Neural crest cell (in vitro differentiated cells): ENCODE data around the gene ABCG1. TPM values are rescaled to one million over a fixed set of nuclear protein-coding genes. Genes with fewer than 3 reads are reported as not detected.

Experiments used
- DNase-seq: peaks from one replicate; pipeline ENCODE4 v3.0.0; 2021; ENCODE audit warnings: low read depth, mixed read lengths, low spot score
- H3K27ac Mint-ChIP-seq: one replicate; pipeline ENCODE4 v1.8.0; 2021; ENCODE audit warnings: mild to moderate bottlenecking, mixed read lengths; ENCODE audit not compliant: unreplicated experiment
- H3K27me3 Mint-ChIP-seq: 2 replicates; pipeline ENCODE4 v1.8.0; 2021; ENCODE audit warnings: low read depth, mild to moderate bottlenecking, mixed read lengths
- H3K36me3 Mint-ChIP-seq: 2 replicates; pipeline ENCODE4 v1.8.0; 2021; ENCODE audit warnings: low read depth, mild to moderate bottlenecking, mixed read lengths
- H3K4me1 Mint-ChIP-seq: 2 replicates; pipeline ENCODE4 v1.8.0; 2021; ENCODE audit warnings: mixed read lengths
- H3K4me3 Mint-ChIP-seq: one replicate; pipeline ENCODE4 v1.8.0; 2021; ENCODE audit warnings: mild to moderate bottlenecking, mixed read lengths
- H3K9me3 Mint-ChIP-seq: 2 replicates; pipeline ENCODE4 v1.8.0; 2021; ENCODE audit warnings: mixed read lengths
- total RNA-seq: library from RNA; stranded (reverse); gene quantifications from 2 replicates; pipeline ENCODE4 v1.2.1, GENCODE V29; 2021
- TF ChIP-seq, protein P1 (sequence below): fragments of 200-600 bp; sonication (generic); conservative IDR thresholded peaks from 2 replicates; pipeline ENCODE4 v1.5.0; 2021; ENCODE audit warnings: antibody characterized with exemption, mild to moderate bottlenecking

ABCG1 gene
- total RNA-seq, 1 donor from 2014 or later: 3.3 TPM

DNA sequence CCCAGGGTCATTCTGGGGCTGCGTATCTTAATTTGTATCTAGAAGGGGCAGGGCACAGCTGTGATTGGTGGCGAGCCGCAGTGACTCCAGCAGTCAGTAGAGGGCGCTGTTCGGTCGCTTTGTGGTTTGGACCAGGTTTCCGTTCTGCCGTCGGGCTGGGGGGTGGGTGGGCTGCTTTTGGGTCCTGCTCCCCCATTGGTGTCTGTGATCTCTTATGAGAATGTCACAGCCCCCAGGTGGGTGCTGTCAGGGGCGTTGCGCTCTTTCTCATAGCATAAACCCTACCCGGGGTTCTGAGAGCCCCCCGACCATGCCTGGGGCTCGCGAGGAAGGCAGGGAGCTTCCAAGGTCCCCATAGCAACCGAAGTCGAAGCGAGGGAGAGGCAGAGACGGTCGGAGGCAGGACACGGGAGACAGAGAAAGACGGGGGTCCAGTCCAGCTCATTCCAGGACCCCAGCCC is 90.8 kb downstream of the ABCG1 start:
- peak; percentile 80 for DNase-seq
- no peak overlapping the region for H3K4me3 Mint-ChIP-seq
- H3K36me3 Mint-ChIP-seq: no peaks in the 10 kb centered on the region
- no peak overlapping the region for H3K27ac Mint-ChIP-seq
- TF ChIP-seq, protein P1, sequence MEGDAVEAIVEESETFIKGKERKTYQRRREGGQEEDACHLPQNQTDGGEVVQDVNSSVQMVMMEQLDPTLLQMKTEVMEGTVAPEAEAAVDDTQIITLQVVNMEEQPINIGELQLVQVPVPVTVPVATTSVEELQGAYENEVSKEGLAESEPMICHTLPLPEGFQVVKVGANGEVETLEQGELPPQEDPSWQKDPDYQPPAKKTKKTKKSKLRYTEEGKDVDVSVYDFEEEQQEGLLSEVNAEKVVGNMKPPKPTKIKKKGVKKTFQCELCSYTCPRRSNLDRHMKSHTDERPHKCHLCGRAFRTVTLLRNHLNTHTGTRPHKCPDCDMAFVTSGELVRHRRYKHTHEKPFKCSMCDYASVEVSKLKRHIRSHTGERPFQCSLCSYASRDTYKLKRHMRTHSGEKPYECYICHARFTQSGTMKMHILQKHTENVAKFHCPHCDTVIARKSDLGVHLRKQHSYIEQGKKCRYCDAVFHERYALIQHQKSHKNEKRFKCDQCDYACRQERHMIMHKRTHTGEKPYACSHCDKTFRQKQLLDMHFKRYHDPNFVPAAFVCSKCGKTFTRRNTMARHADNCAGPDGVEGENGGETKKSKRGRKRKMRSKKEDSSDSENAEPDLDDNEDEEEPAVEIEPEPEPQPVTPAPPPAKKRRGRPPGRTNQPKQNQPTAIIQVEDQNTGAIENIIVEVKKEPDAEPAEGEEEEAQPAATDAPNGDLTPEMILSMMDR: peak; percentile 83
- H3K27me3 Mint-ChIP-seq: peaks cover 9% of the 10 kb centered on the region
- peaks cover 12% of the 10 kb centered on the region for H3K4me1 Mint-ChIP-seq
- H3K9me3 Mint-ChIP-seq: no peaks in the 10 kb centered on the region

DNA sequence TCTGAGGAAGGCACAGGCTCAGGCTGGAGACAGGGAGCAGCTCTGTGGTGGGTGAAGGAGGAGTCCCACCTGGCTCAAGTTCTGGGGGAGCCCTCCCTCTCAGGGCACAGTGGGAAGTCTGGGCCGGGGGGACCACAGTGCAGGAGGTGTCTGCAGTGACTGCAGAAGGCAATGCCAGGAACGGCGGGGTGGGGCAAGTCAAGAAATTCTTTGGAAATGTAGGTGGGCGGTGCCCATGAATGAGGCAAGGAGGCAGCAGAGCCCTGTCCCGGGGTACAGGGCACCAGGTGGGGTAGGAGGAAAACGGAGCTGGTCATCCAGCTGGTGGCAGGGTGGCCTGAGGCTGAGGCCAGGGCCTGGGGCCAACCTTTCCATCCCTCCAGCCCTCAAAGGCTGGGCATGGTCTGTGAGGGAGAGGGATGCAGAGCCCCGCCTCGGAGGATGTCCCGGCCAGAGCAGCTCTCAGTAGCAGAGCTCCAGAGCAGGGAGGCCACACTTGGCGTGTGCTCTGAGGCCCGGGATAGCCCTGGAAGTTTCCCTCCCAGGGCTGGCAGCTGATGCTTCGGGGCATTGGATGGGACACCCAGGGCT is 91.6 kb downstream of the ABCG1 start:
- H3K4me3 Mint-ChIP-seq: no peak overlapping the region
- H3K36me3 Mint-ChIP-seq: no peaks in the 10 kb centered on the region
- H3K27me3 Mint-ChIP-seq: peaks cover 13% of the 10 kb centered on the region
- no peaks in the 10 kb centered on the region for H3K9me3 Mint-ChIP-seq
- TF ChIP-seq, protein P1: no peak
- peaks cover 19% of the 10 kb centered on the region for H3K4me1 Mint-ChIP-seq
- H3K27ac Mint-ChIP-seq: no peak overlapping the region
- DNase-seq: no peak

DNA sequence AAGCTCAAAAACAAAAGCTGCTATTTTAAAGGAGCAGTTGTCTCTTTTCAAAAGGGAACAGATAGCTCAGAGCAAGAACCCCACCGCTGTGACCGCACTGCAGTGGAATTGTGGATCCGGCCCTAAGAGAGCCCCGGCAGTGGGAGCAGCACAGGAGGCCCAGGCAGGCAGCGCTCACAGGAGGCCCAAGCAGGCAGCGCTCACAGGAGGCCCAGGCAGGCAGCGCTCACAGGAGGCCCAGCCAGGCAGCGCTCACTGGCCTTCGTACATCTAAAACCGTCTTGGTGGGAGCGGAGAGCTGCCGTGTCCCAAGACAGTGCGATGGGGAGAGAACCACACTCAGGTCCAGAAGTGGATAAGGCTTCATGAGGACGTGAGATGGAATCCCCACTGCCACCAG is 92.2 kb downstream of the ABCG1 start:
- DNase-seq: no peak
- Mint-ChIP-seq H3K27me3 (peaks cover 13% of the 10 kb centered on the region), H3K27ac (no peak overlapping the region), H3K36me3 (no peaks in the 10 kb centered on the region), H3K9me3 (no peaks in the 10 kb centered on the region), H3K4me1 (peaks cover 24% of the 10 kb centered on the region), H3K4me3 (no peak overlapping the region)
- TF ChIP-seq, protein P1: no peak

DNA sequence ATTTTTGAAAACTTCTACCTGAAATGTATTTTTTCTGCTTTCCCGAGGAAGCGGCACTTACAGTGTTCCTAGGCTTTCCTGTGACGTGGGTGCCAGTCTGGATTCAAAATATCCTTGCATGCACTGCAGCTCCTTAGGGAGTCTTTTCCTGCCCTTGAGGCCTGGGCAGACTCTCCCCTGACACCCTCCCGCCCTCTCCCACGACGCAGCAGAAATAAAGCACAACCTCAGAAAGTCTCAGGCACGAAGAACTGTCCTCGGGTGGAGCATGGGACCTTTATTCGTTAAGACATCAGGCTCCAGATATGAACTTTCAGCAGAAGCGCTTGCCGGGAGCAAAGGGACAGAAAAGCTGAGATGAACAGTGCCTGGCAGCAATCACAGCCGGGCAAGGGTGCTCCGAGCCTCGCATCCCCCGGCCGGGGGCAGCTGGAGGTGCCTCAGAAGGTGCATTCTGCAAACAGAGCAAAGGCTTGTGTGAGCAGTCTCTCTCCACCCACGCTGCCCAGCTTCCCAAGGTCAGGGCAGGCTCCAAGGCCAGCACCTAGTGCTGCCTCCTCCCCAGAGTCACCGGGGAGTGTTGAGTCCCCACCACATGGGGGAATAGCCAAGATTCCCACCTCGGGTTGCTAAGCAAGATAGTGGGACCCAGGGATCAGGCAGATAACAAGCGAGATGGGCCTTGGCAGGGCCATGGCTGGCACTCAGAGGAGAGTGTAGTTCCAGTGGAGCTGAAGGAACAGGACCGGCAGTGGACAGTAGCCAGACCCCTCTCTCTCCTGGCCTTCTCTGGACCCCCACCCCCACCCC is 93.1 kb downstream of the ABCG1 start:
- Mint-ChIP-seq H3K4me1 (peaks cover 28% of the 10 kb centered on the region), H3K4me3 (no peak overlapping the region), H3K9me3 (no peaks in the 10 kb centered on the region), H3K36me3 (no peaks in the 10 kb centered on the region), H3K27ac (no peak overlapping the region), H3K27me3 (peaks cover 13% of the 10 kb centered on the region)
- TF ChIP-seq, protein P1: no peak
- no peak for DNase-seq

DNA sequence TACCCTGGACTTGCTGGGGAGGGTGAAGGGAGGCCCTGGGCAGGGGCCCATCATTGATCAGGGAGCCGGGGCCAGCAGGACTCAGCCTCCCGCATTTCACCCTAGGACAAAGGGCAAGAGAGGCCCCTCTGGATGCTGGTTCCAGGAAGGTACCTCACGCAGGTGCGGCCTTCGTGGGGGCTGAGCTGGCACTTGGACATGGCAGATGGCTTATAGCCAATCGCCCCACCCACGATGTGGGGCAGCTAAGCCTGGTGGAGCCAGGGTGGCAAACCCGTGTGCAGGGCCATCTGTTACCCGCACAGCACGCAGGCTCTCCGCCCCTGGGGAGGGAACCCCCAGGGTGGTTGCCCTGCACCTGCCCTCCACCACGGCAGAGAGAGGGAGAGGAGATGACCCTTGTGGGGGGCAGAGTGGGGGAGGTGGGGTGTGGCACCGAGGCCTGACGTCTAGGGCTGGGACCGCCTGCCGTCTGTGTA is 93.7 kb downstream of the ABCG1 start:
- TF ChIP-seq, protein P1: no peak
- no peaks in the 10 kb centered on the region for H3K36me3 Mint-ChIP-seq
- H3K27me3 Mint-ChIP-seq: peaks cover 13% of the 10 kb centered on the region
- no peaks in the 10 kb centered on the region for H3K9me3 Mint-ChIP-seq
- H3K27ac Mint-ChIP-seq: no peak overlapping the region
- no peak overlapping the region for H3K4me3 Mint-ChIP-seq
- peaks cover 28% of the 10 kb centered on the region for H3K4me1 Mint-ChIP-seq
- DNase-seq: no peak
